GDM1 (cell line): Measurements from ENCODE around the gene NPC2.

Experiments
- DNase-seq: peaks from one replicate; lab custom pipeline; 2025; lab: John Stamatoyannopoulos, UW

The NPC2 gene

GRCh38 chr14:74503291-74503937, 10.3 kb upstream of the NPC2 start:
- DNase-seq: no peak

GRCh38 chr14:74502236-74503019, 9.3 kb upstream of the NPC2 start:
- DNase-seq: no peak

DNA sequence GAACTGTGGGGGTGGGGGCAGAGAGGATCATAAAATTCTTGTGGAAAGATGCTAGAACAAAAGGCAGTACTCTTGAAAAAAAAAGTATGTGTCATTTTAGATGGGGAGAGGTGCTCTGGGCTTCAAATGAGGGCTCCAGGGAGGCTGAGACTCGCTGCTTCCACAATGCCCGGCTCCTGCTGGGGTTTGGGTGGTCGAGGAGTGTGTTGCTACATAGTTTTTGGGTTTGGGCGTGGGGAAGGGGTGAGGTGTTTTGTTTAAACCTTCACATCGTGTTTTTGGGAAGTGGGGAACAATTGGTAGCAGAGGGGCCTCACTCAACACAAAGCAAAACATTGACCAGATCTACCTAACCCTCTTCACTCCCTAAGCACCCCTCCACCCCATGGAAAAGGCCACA, 8.6 kb upstream of the NPC2 start:
- DNase-seq: no peak

DNA sequence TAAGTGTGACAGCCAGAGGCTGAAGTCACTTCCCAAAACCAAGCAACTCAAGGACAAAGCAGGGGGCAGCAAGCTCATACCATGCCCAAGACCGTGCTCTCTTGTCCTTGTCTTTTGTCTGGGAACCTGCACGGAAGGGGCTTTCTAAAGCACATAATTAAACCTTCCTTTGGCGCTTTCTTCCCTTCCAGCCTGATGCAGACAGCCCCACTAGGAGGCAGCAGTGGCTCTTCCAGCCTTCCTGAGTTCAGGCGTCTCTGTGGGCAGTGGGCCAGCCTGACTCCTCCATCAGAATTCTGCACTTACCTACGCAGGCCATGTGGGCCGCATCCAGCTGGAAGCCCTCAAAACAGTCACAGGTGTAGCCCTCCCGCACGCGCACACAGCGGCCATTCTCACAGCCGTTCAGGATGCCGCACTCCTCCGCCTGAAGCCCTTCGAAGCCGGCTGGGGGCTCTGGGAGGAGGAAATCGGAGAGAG, 8.1 kb upstream of the NPC2 start:
- no peak for DNase-seq

GRCh38 chr14:74500417-74501134, 7.5 kb upstream of the NPC2 start:
- DNase-seq: no peak

DNA sequence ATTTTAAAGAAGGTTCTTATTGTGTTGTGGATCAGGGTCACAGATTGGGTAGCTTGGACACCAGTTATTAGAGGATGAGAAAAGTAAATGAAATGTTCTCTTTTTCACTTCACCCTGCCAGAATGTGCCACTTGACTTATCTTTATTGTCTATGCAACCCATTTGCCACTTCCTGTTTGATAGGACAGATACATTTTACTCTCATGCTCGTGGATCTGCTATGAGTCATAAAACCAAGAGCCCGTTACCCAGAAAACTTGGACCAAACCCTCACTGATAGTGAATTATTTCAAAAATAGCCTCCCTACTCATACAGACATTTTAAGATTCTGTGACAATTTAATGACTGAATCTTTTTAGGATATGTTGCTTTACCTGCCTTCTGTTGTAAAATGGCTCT, 2.3 kb upstream of the NPC2 start:
- no peak for DNase-seq

DNA sequence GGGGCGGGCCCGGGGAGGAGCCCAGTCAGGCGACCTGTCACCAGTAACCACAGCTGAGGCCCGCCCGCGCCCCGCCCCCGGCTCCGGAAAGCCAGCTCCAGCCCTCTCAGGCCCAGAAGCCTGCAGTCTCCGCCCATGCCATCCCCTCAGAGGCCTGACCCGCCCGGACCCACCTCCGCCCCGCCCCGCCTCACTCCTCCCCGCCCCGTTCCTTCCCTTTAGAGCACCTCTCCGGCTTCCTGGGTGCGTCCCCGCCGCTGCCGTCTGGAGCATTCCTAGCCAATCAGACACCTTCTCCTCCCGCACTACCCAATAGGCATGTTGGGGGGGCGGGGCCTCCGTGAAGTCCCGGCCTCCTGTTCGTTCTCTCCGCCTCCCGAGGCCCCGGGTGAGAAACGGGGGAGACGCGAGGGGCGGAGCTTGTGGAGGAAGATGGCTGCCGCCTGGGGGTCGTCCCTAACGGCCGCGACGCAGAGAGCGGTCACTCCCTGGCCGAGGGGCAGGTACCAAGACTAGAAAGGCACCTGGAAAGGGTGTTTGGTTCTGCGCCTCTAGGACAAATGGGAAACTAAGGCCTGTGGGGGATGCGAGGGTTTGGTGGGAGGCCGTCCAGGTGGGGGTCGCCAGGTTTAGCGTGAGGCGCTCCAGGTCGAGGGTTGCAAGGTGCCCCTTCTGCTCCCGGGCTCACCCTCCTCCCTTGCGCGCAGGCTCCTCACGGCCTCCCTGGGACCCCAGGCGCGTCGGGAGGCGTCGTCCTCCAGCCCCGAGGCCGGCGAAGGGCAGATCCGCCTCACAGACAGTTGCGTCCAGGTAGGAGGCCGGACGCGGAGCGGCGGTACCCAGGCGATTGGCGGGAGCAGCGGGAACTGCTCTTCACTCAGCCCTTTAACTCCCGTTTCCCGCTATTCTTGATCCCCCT, 497 bp upstream of the NPC2 start, which contains the start of gene ISCA2:
ISCA2 (plus strand) TSS at position 423 of the 919 bp plus-strand sequence; CDS start at position 433, 10 bp downstream.
- peak; percentile 98 for DNase-seq

- DNase-seq: no peak
These were observed 939 bp downstream of the NPC2 start for GRCh38 chr14:74491956-74492775.

DNA sequence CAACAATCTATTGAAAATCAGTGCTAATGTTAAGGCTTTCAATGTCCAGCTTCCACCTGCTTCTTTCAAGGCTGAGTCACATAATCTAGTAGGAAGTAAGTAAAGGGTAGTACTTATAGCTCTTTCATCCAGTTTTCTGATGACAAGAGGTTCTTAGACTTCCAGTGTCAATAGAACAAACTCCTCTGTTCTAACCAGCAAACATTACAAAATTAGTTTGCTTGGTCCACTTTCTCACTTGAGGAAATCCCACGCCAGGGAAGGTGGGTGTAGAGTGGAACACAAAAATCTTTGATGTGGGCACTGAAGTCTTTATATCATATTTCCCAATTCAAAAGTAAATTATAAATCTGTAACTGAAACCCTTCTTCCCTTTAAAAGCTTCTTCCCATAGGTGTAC, 2.6 kb downstream of the NPC2 start:
- DNase-seq: no peak

- DNase-seq: peak; percentile 16
These were observed 4.2 kb downstream of the NPC2 start for GRCh38 chr14:74488786-74489397.

DNA sequence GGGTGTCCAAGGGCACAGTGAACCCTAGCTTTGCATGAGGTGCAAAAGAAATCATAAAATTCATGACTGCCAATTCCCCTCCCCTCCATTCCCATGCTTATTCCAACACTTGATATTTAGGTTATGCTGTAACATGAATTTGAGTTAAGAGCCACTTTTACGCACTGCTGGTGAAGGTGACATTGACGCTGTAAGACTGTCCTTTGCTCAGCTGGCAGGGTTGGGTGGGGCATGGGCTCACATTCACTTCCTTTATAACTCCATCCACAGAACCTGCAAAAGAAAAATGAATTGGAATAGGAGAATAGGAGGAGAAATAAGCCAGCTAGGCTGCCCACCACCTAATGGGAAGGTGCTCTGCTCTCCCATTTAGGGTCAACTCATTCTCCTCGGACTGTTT, 6.9 kb downstream of the NPC2 start:
- DNase-seq: no peak

GRCh38 chr14:74483321-74483720, 9.8 kb downstream of the NPC2 start:
- DNase-seq: no peak

GRCh38 chr14:74482571-74482970, 10.5 kb downstream of the NPC2 start:
- DNase-seq: no peak

DNA sequence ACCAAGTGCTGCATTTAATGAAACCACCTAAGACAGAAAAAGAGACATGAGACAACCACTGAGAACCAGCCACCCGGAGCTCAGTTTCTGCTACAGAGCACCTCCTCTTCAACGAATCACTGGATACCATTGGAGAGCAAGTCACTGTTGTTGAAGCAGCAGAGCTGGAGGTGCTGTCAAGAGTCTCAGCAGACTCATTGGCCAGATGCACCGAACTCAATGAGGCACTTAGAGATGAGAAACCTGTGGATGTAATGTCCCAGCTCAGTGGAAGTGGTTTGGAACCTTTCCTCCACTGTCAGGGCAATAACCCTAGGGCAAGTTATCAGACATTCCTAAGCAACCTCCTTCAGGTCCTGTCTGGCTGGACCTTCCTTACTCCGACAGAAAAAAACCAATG, 13.1 kb downstream of the NPC2 start:
- DNase-seq: no peak

DNA sequence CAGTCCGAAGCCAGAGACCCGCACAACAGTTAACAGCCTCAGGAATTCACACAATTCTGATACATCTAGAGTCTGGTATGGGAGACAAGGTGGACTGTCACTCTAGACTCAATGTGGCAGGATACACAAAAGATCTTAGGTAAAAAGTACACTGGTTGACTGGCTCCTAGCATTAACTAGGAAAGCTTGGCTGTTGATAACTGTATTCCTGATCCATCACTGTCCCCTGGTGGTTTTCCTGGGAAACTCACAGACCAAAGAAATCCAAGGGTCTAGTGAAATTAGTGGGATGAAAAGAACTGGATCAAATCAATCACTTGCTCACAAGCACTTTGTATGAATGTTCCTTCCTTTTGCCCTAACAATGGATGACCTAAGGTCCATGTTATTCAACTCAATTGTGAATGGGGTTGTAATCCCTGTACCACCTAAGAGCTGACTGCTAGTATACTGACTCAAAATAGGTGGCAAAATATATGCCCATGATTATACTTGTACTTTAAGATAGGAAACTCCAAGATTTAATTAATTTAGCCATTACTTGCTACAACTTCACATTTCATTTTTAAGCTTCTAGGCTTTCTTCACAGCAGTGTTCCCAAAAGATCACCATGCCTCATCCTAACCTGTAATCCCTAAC, 14.0 kb downstream of the NPC2 start:
- DNase-seq: no peak

- DNase-seq: no peak
These were observed 16.5 kb downstream of the NPC2 start for GRCh38 chr14:74476607-74477006.

DNA sequence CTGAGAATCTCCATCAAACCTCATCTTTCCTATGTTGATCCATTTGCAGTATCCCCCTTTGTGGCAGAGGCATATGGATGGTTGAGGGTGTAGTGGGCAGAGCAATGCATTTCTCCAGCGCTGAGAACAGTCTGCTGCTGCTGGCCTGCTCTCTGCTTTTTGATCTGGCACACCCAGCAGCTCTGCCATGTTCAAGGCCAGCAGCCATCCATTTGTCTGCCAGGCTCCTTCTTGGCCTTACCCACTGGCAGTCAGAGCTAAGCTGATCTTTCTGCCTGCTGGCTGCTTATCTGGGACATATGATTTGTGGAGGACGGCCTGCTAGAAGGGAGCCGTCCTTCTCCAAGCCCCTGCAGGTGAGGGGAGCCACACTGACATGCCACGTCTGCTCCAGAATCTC, 17.0 kb downstream of the NPC2 start:
- DNase-seq: no peak

- DNase-seq: no peak
These were observed 17.4 kb downstream of the NPC2 start for GRCh38 chr14:74475678-74476077.

DNA sequence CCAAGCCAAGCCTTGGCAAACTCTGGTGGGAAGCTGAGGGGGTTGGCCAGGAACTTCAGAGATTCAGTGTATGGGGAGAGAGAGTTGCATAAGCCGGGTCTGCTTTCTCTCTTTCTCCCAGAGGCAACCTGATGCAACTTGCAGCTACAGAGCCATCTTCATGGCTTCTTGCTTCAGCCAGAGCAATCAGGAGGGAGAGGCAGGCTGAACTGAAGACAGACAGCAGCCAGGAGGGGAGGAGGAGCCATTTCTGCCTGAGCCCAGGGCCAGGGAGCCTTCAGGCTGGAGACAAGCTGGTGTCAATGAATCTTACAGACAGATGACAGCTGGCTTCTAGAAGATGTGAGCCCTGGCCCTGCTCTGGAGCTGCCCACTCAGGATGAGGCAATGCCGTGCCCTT, 18.7 kb downstream of the NPC2 start:
- DNase-seq: no peak

DNA sequence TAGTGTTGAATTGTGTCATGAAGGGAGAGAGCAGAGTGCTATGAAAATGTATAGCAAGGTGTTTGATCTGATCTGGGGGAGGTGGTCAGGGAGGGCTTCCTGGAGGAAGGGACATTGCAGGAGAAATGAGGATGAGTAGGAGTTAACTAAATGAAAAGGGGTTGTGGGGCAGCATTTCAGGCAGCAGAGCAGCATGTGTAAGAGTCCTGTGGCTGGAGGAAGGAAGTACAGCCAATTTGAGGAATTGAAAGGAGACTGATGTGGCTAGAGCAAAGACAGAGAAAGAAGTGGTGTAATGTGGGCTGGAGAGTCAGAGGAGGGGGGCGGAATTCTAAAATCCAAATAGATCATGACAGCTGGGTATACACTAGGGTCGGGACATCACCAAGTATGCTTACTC, 20.5 kb downstream of the NPC2 start:
- DNase-seq: no peak
